WTC11 (cell line): ENCODE data around the gene PRODH.
"Not testable (repeated sequence)": the region's sequence is repeated elsewhere in the genome, so short reads cannot be mapped to it uniquely, and the experiment has no call there.

Source experiments
- ATF3 ChIP-seq: sonication (generic); formaldehyde crosslinking; conservative IDR thresholded peaks from 2 replicates; pipeline ENCODE4 v1.8.1; 2022; ENCODE audit warnings: mild to moderate bottlenecking, missing genetic modification reagents
- CTCF ChIP-seq: fragments of 200-600 bp; IDR thresholded peaks from 2 replicates; pipeline ENCODE4 v1.8.0; 2022; ENCODE audit warnings: antibody characterized with exemption
- E2F1 ChIP-seq: sonication (generic); formaldehyde crosslinking; IDR thresholded peaks from 2 replicates; pipeline ENCODE4 v1.8.0; 2022; ENCODE audit warnings: mild to moderate bottlenecking, missing genetic modification reagents
- HMGXB4 ChIP-seq: sonication (generic); formaldehyde crosslinking; IDR thresholded peaks from 2 replicates; pipeline ENCODE4 v1.8.1; 2023; ENCODE audit warnings: mild to moderate bottlenecking, moderate library complexity, missing genetic modification reagents
- TF ChIP-seq, protein P1 (sequence below): sonication (generic); formaldehyde crosslinking; IDR thresholded peaks from 2 replicates; pipeline ENCODE4 v1.8.1; 2023; ENCODE audit warnings: mild to moderate bottlenecking, missing genetic modification reagents, moderate library complexity

- not testable (repeated sequence) for TF ChIP-seq CTCF; HMGXB4 (CRISPR knock-in tag); ATF3 (CRISPR knock-in tag); E2F1 (CRISPR knock-in tag)
- TF ChIP-seq, protein P1, sequence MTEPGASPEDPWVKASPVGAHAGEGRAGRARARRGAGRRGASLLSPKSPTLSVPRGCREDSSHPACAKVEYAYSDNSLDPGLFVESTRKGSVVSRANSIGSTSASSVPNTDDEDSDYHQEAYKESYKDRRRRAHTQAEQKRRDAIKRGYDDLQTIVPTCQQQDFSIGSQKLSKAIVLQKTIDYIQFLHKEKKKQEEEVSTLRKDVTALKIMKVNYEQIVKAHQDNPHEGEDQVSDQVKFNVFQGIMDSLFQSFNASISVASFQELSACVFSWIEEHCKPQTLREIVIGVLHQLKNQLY (CRISPR knock-in tag): not testable (repeated sequence)
Measured at GRCh38 chr22:18947105-18947504, 11.0 kb upstream of the PRODH start.
